HFF-Myc (cell line): ENCODE results near the gene LARP1.
"Not testable (repeated sequence)": the region's sequence is repeated elsewhere in the genome, so short reads cannot be mapped to it uniquely, and the experiment has no call there.

ENCODE experiments used
- DNase-seq: peaks from one replicate; pipeline ENCODE4 v3.0.0-alpha.2; 2011; ENCODE audit warnings: low read depth; ENCODE audit errors: extremely low read depth
- H3K4me3 ChIP-seq: replicated peaks from 2 replicates; pipeline ENCODE4 v1.5.1; 2011; ENCODE audit warnings: low read depth, mild to moderate bottlenecking, control low read depth, low read length
- TF ChIP-seq, protein P1 (sequence below): IDR thresholded peaks from 2 replicates; pipeline ENCODE4 v1.5.1; 2012; ENCODE audit warnings: mild to moderate bottlenecking, low read depth, low read length, control low read depth; ENCODE audit errors: missing control alignments

Gene LARP1

DNA sequence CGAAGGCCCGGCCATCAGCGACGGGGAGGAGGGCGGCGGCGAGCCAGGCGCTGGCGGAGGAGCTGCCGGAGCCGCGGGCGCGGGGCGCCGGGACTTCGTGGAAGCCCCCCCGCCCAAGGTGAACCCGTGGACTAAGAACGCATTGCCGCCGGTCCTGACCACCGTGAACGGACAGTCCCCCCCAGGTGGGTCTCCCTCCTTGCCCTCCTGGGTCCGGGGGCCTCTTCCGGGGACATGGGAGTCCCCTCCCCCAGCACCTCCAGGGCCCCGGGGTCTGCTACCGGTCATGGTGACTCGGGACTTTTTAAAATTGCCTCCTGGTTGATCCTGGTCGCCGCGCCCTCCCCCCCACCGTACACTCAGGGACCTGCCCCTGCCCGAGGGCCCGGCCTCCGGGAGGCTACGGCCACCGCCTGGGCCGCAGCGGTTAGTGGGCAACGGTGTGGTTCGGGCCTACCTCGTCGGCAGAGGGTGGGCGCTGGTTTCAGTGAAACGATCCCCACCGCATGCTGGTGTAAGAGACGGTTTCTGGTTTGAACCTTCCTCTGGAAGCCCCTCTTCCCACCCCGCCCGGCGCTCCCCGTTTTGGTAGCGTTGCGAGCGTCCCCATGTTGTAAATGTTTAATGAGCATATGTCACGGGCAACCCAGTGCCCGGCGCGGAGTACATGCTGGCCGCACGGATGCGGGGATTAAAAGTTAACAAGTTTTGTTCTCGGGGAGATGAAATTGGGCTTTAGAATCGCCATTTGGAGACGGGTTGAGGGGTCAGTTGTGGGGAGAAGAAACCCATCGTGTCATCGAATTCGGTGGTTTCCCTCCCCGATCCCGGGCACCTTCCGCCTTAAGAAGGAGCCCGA, 1.1 kb downstream of the LARP1 start:
- TF ChIP-seq, protein P1, sequence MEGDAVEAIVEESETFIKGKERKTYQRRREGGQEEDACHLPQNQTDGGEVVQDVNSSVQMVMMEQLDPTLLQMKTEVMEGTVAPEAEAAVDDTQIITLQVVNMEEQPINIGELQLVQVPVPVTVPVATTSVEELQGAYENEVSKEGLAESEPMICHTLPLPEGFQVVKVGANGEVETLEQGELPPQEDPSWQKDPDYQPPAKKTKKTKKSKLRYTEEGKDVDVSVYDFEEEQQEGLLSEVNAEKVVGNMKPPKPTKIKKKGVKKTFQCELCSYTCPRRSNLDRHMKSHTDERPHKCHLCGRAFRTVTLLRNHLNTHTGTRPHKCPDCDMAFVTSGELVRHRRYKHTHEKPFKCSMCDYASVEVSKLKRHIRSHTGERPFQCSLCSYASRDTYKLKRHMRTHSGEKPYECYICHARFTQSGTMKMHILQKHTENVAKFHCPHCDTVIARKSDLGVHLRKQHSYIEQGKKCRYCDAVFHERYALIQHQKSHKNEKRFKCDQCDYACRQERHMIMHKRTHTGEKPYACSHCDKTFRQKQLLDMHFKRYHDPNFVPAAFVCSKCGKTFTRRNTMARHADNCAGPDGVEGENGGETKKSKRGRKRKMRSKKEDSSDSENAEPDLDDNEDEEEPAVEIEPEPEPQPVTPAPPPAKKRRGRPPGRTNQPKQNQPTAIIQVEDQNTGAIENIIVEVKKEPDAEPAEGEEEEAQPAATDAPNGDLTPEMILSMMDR, result no peak
- no peak for DNase-seq
- H3K4me3 ChIP-seq, result peak overlapping the region; percentile 77

DNA sequence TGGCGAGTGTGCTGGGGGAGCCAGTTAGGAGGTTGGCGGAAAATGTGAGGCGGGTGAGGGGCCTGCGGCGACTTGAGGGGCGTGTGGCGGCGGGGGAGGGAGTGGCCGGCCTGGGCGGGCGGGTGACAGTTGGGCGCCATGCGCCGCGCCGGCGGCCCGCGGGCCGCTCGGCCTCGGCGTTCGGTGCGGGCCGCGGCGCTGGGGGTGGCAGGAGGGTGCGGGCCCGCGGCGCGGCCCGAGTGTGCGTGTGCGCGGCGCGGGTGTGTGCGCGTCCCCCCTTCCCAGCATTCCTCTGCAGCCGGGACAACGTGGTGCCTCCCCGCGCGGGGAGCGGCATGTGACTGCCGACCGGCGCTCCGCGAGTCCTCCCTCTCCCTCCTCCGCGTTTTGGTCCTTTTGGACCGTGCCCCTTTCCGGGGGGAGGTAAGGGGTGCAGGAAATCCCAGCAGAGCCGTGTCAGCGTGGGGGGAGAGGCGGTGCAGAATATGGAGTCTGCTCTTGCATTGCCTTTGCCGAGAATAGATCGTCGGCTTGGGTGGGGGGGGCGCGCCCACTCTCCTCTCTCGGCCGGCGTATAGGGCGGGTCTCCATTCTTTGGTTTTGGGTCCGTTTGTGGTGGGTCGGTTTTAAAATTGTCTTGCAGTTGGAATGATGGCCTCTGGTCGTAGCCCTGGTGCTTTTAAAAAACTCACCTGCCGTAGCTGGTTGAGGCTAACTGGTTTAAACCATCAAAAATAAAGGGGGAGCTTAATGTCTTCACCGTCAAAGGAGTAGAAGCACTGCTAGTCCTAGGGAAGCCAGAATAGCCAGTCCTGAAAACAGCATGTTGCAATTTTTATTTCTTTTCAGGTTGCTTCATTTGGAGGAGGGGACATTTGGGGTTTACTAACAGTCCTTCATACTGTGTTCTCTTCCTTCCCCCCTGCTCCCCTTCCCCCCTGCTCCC, 2.0 kb downstream of the LARP1 start:
- DNase-seq, result no peak
- H3K4me3 ChIP-seq, result peak overlapping the region; percentile 77
- TF ChIP-seq, protein P1, result no peak

DNA sequence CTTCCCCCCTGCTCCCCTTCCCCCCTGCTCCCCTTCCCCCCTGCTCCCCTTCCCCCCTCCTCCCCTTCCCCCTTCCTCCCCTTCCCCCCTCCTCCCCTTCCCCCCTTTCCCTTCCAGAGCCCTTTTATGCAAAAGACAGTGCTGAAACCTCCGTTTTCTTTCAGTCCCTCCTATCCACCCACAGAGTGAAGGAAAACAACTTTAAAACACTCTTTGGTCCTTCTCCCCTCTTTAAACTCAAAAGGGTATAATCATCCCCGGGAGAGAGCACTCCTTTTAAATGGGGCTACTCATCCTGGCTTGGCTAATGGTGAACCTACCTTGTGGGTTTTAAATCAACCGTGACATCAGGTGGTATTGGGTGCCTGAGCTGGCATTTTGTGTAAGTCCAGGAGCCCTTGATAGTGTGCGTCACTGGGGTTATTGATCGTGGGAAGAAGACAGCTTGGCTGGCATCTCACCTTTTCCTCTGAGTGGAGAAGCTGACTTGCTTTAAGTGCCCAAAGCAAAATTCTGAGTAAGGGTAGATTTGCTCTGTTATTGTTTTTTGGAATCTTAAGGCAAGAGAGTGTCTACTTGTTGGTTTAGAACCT, 2.7 kb downstream of the LARP1 start:
- DNase-seq, result no peak
- H3K4me3 ChIP-seq, result peak overlapping the region; percentile 77
- TF ChIP-seq, protein P1, result no peak

DNA sequence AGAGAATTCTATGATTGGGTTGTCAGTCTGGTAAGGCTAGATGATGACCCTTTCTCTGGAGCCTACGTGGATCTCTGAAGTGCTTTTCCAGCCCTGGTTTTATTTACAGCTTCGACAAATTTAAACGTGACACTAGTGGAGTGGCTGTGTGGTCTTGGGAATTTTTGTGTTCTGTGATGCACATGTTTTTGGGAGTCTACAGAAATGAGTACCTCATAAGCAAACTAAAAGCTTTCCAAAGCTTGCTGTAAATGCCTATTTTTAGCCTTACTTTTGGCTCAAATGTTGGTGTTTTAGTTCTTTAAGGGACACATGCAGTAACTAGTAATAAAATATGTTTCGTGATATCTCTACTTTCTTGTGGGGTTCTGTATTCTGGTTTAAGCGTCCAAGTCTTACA, 3.3 kb downstream of the LARP1 start:
- TF ChIP-seq, protein P1, result no peak
- DNase-seq, result no peak
- peak overlapping the region; percentile 77 for H3K4me3 ChIP-seq

DNA sequence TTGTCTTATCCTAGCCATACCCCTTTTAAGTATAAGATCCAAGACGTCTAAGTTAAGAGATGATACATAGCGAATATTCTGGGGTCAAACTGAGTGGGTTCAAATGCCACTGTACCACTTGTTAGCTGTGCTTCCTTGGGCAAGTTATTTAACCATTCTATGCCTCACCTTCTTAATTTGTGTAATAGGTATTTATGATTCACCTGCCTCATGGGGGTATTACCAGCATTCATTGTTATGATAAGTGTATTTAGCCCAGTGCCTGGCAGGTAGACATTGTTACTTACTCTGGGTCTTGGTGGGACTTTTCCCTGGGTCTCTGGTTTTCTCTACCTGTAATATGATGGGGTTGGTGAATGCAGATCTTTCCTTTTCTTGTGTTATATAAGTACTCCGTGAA, 3.8 kb downstream of the LARP1 start:
- DNase-seq, result no peak
- TF ChIP-seq, protein P1, result no peak
- peak overlapping the region; percentile 77 for H3K4me3 ChIP-seq

DNA sequence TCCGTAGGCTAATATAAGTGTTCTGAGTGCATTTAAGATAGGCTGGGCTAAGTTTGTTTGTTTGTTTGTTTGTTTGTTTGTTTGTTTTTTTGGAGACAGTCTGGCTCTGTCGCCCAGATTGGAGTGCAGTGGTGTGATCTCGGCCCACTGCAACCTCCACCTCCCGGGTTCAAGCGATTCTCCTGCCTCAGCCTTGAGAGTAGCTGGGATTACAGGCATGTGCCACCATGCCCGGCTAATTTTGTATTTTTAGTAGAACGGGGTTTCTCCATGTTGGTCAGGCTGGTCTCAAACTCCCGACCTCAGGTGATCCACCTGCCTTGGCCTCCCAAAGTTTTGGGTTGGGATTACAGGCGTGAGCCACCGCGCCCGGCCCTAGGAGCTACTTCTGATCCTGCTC, 4.7 kb downstream of the LARP1 start:
- not testable (repeated sequence) for DNase-seq
- H3K4me3 ChIP-seq, result peak overlapping the region; percentile 77
